ENCODE results near the gene VPS18.
A peak's percentile ranks its signal among the peaks of the same experiment; 100 is the strongest.

VPS18 gene

DNA sequence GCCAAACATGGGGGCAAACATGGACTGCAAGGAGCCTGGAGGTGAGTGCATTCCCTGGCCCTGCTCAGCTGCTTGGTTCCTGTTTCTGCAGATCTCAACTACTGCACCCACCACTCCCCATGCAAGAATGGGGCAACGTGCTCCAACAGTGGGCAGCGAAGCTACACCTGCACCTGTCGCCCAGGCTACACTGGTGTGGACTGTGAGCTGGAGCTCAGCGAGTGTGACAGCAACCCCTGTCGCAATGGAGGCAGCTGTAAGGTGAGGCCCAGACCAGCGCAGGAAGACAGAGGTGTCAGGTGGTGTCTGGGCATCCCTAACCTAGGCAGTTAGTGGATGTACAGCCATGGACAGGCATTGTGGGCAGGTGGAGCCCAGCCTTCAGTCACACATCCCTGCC lies 40.2 kb downstream of the VPS18 start:
- H2AFZ ChIP-seq (ENCODE audit: low read length) = no peak overlapping the region
- H3K4ac ChIP-seq (ENCODE audit: low read length) = no peak overlapping the region
- peaks cover 9 to 42% (median 36%) of the 10 kb centered on the region in 3 experiments for H3K27me3 ChIP-seq (ENCODE audit: control insufficient read depth in 3 of 3, insufficient read depth in 3 of 3, low read depth in 1 of 3, low read length in 3 of 3)
- no CpG with 5 or more reads among the region's 6 CpGs for WGBS, 2 donors (ENCODE audit: extremely low coverage in 2 of 2, insufficient read length in 2 of 2, insufficient replicate concordance in 1 of 2)
- H3K4me3 ChIP-seq (ENCODE audit: low read length in 2 of 2) = no peak overlapping the region
- H3K27ac ChIP-seq (replicated peaks; ENCODE audit: low read length) = no peak overlapping the region
- no peaks in the 10 kb centered on the region for H3K79me1 ChIP-seq (ENCODE audit: low read depth, low read length)
- no peak overlapping the region for H4K8ac ChIP-seq (ENCODE audit: low read depth, low read length)
- no peak overlapping the region for H2BK120ac ChIP-seq (ENCODE audit: low read depth, low read length)
- no peaks in the 10 kb centered on the region for H3K9me3 ChIP-seq (replicated peaks in 1 of 2; ENCODE audit: control insufficient read depth in 2 of 2, insufficient read depth in 1 of 2, low read depth in 1 of 2, low read length in 2 of 2)
- H4K91ac ChIP-seq (ENCODE audit: low read depth, low read length, poor library complexity) = no peak overlapping the region
- no peak overlapping the region for H3K14ac ChIP-seq (ENCODE audit: low read length)
- no peak overlapping the region for H3K4me2 ChIP-seq (ENCODE audit: insufficient read depth, low read length, poor library complexity, severe bottlenecking)
- no peak overlapping the region for H2BK5ac ChIP-seq (ENCODE audit: low read length)
- no peak for DNase-seq (ENCODE audit: low spot score)
- no peak overlapping the region for H3K9ac ChIP-seq (ENCODE audit: low read depth, low read length, poor library complexity)
- no peak overlapping the region for H2BK15ac ChIP-seq (ENCODE audit: low read length)
- H2BK12ac ChIP-seq (ENCODE audit: low read length) = peak overlapping the region; percentile 98
- H2AK5ac ChIP-seq (ENCODE audit: low read depth, low read length) = no peak overlapping the region
- peak overlapping the region; percentile 74 for H3K18ac ChIP-seq (ENCODE audit: low read length)
- H3K23ac ChIP-seq (ENCODE audit: low read depth, low read length, poor library complexity) = no peak overlapping the region
- H3K36me3 ChIP-seq (replicated peaks in 1 of 2; ENCODE audit: control insufficient read depth in 2 of 2, insufficient read depth in 2 of 2, low read length in 2 of 2) = no peaks in the 10 kb centered on the region
- H3K4me1 ChIP-seq (ENCODE audit: control insufficient read depth in 2 of 2, insufficient read depth in 1 of 2, low read depth in 1 of 2, low read length in 2 of 2) = peaks cover 11 to 28% of the 10 kb centered on the region in 2 donors

DNA sequence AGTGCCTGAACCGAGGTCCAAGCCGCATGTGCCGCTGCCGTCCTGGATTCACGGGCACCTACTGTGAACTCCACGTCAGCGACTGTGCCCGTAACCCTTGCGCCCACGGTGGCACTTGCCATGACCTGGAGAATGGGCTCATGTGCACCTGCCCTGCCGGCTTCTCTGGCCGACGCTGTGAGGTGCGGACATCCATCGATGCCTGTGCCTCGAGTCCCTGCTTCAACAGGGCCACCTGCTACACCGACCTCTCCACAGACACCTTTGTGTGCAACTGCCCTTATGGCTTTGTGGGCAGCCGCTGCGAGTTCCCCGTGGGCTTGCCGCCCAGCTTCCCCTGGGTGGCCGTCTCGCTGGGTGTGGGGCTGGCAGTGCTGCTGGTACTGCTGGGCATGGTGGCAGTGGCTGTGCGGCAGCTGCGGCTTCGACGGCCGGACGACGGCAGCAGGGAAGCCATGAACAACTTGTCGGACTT lies 42.0 kb downstream of the VPS18 start:
- Histone ChIP-seq H4K8ac (ENCODE audit: low read depth, low read length) (no peak overlapping the region), H2AFZ (ENCODE audit: low read length) (peak overlapping the region; percentile 71), H3K4me3 (ENCODE audit: low read length in 2 of 2) (no peak overlapping the region), H3K79me1 (ENCODE audit: low read depth, low read length) (no peaks in the 10 kb centered on the region), H3K27me3 (ENCODE audit: control insufficient read depth in 3 of 3, insufficient read depth in 3 of 3, low read depth in 1 of 3, low read length in 3 of 3) (peaks cover 0 to 28% (median 18%) of the 10 kb centered on the region in 3 experiments), H3K4me1 (ENCODE audit: control insufficient read depth in 2 of 2, insufficient read depth in 1 of 2, low read depth in 1 of 2, low read length in 2 of 2) (peaks cover 6 to 21% of the 10 kb centered on the region in 2 donors), H3K14ac (ENCODE audit: low read length) (no peak overlapping the region), H3K36me3 (replicated peaks in 1 of 2; ENCODE audit: control insufficient read depth in 2 of 2, insufficient read depth in 2 of 2, low read length in 2 of 2) (no peaks in the 10 kb centered on the region), H2BK15ac (ENCODE audit: low read length) (peak overlapping the region; percentile 31), H2BK12ac (ENCODE audit: low read length) (peak overlapping the region; percentile 68), H2AK5ac (ENCODE audit: low read depth, low read length) (peak overlapping the region; percentile 1), H4K91ac (ENCODE audit: low read depth, low read length, poor library complexity) (no peak overlapping the region), H3K23ac (ENCODE audit: low read depth, low read length, poor library complexity) (peak overlapping the region; percentile 52), H3K27ac (replicated peaks; ENCODE audit: low read length) (no peak overlapping the region), H3K4me2 (ENCODE audit: insufficient read depth, low read length, poor library complexity, severe bottlenecking) (no peak overlapping the region), H2BK5ac (ENCODE audit: low read length) (no peak overlapping the region), H3K18ac (ENCODE audit: low read length) (peak overlapping the region; percentile 33), H2BK120ac (ENCODE audit: low read depth, low read length) (no peak overlapping the region), H3K9ac (ENCODE audit: low read depth, low read length, poor library complexity) (no peak overlapping the region), H3K4ac (ENCODE audit: low read length) (no peak overlapping the region), H3K9me3 (replicated peaks in 1 of 2; ENCODE audit: control insufficient read depth in 2 of 2, insufficient read depth in 1 of 2, low read depth in 1 of 2, low read length in 2 of 2) (no peaks in the 10 kb centered on the region)
- DNase-seq (ENCODE audit: low spot score) = no peak
- no CpG with 5 or more reads among the region's 31 CpGs for WGBS, 2 donors (ENCODE audit: extremely low coverage in 2 of 2, insufficient read length in 2 of 2, insufficient replicate concordance in 1 of 2)

DNA sequence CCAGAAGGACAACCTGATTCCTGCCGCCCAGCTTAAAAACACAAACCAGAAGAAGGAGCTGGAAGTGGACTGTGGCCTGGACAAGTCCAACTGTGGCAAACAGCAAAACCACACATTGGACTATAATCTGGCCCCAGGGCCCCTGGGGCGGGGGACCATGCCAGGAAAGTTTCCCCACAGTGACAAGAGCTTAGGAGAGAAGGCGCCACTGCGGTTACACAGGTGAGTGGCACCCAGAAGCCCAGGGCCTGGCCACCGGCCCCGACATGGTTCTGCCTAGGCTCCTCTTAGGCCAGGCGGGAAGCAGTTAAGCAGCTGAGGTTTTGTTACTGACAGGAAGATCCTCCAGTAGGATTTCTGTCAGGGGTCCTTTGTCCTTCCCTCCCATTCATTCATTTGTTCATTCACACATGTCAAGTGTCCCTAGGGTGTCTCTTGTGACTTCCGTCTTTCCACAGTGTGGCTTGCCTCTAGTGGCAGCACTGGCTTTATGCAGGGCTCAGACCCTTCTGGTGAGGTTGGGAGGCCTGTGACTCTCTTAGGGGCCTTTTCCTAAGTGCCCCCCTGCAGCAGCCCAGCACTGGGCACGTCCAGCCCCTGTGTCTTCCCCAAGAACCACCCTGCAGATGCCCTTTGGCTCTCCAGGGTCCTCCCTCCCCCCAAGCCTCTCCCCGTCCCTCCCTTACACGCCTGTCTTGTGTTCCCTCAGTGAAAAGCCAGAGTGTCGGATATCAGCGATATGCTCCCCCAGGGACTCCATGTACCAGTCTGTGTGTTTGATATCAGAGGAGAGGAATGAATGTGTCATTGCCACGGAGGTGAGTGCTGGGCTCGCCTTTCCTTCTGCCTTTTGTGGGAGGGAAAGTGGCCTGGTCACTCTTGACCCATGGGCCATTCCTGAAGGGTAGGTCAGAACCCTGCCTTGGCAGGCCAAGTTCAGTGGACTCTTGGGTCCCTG lies 42.7 kb downstream of the VPS18 start:
- H3K4me2 ChIP-seq (ENCODE audit: insufficient read depth, low read length, poor library complexity, severe bottlenecking) = no peak overlapping the region
- H2AK5ac ChIP-seq (ENCODE audit: low read depth, low read length) = no peak overlapping the region
- H3K9me3 ChIP-seq (replicated peaks in 1 of 2; ENCODE audit: control insufficient read depth in 2 of 2, insufficient read depth in 1 of 2, low read depth in 1 of 2, low read length in 2 of 2) = no peaks in the 10 kb centered on the region
- peak overlapping the region; percentile 52 for H3K23ac ChIP-seq (ENCODE audit: low read depth, low read length, poor library complexity)
- no peak overlapping the region for H4K91ac ChIP-seq (ENCODE audit: low read depth, low read length, poor library complexity)
- no peak for DNase-seq (ENCODE audit: low spot score)
- H3K14ac ChIP-seq (ENCODE audit: low read length) = no peak overlapping the region
- no peaks in the 10 kb centered on the region for H3K79me1 ChIP-seq (ENCODE audit: low read depth, low read length)
- H3K27ac ChIP-seq (replicated peaks; ENCODE audit: low read length) = no peak overlapping the region
- H4K8ac ChIP-seq (ENCODE audit: low read depth, low read length) = no peak overlapping the region
- H2BK5ac ChIP-seq (ENCODE audit: low read length) = no peak overlapping the region
- no CpG with 5 or more reads among the region's 15 CpGs for WGBS, 2 donors (ENCODE audit: extremely low coverage in 2 of 2, insufficient read length in 2 of 2, insufficient replicate concordance in 1 of 2)
- no peak overlapping the region for H2BK120ac ChIP-seq (ENCODE audit: low read depth, low read length)
- H3K4me1 ChIP-seq (ENCODE audit: control insufficient read depth in 2 of 2, insufficient read depth in 1 of 2, low read depth in 1 of 2, low read length in 2 of 2) = peaks cover 7 to 14% of the 10 kb centered on the region in 2 donors
- peak overlapping the region; percentile 31 for H2BK15ac ChIP-seq (ENCODE audit: low read length)
- H2AFZ ChIP-seq (ENCODE audit: low read length) = peak overlapping the region; percentile 71
- no peak overlapping the region for H2BK12ac ChIP-seq (ENCODE audit: low read length)
- peaks cover 0 to 21% (median 10%) of the 10 kb centered on the region in 3 experiments for H3K27me3 ChIP-seq (ENCODE audit: control insufficient read depth in 3 of 3, insufficient read depth in 3 of 3, low read depth in 1 of 3, low read length in 3 of 3)
- H3K36me3 ChIP-seq (replicated peaks in 1 of 2; ENCODE audit: control insufficient read depth in 2 of 2, insufficient read depth in 2 of 2, low read length in 2 of 2) = no peaks in the 10 kb centered on the region
- peak overlapping the region; percentile 33 for H3K18ac ChIP-seq (ENCODE audit: low read length)
- no peak overlapping the region for H3K4ac ChIP-seq (ENCODE audit: low read length)
- H3K9ac ChIP-seq (ENCODE audit: low read depth, low read length, poor library complexity) = no peak overlapping the region
- no peak overlapping the region for H3K4me3 ChIP-seq (ENCODE audit: low read length in 2 of 2)
